ENCODE measurements around the gene DNALI1.

DNALI1 gene

DNA sequence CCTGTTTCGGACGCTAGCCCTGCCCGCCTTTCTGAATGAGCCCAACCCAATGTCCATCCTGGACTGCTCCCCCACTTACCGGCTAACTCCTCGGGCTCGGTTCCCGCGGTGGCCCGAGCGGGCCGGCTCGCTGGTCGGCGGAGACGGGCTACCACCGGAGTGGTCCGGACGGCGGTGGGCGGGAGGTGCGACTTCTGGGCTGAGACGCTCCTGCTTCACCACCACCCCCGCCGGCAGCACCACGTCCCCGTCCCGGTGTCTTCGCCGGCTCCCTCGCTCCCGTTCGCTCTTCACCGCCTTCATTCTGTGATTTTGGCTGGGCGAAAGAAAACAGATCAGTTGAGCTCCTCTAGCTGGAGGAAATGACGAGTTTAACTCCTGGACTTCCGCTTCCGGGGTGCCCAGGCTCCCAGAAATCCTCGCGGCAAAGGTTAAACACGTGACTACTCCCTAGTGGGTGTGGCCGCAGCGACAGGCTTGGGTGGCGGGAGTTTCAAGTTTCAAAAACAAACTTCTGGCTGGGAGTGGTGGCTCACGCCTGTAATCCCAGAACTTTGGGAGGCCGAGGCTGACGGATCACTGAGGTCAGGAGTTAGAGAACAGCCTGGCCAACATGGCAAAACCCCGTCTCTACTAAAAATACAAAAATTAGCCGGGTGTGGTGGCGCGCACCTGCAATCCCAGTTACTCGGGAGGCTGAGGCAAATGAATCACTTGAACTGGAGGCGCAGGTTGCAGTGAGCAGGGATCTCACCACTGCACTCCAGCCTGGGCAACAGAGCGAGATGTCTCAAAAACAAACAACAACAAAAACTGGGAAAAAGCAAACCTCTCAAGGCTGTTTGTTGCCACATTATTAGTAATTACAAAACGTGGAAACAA is 2.6 kb upstream of the DNALI1 start, which contains the start of gene SNIP1 (continued):
- no peak for TF ChIP-seq ZNF837 (tag by site-specific recombination; IDR thresholded peaks at IDR 0.05)
- TF ChIP-seq MEIS1 (CRISPR knock-in tag; IDR thresholded peaks at IDR 0.05; ENCODE audit: borderline replicate concordance), result no peak
- TF ChIP-seq ZNF529 (tag by site-specific recombination; IDR thresholded peaks at IDR 0.05; ENCODE audit: insufficient replicate concordance), result no peak
- no peak for TF ChIP-seq ZNF514 (tag by site-specific recombination; IDR thresholded peaks at IDR 0.05)
- no peak for TF ChIP-seq ZNF416 (tag by site-specific recombination; IDR thresholded peaks at IDR 0.05)
- TF ChIP-seq, protein P1, sequence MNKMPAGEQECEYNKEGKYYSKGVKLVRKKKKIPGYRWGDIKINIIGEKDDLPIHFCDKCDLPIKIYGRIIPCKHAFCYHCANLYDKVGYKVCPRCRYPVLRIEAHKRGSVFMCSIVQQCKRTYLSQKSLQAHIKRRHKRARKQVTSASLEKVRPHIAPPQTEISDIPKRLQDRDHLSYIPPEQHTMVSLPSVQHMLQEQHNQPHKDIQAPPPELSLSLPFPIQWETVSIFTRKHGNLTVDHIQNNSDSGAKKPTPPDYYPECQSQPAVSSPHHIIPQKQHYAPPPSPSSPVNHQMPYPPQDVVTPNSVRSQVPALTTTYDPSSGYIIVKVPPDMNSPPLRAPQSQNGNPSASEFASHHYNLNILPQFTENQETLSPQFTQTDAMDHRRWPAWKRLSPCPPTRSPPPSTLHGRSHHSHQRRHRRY (tag by site-specific recombination; IDR thresholded peaks at IDR 0.05), result no peak
- TF ChIP-seq, protein P2, sequence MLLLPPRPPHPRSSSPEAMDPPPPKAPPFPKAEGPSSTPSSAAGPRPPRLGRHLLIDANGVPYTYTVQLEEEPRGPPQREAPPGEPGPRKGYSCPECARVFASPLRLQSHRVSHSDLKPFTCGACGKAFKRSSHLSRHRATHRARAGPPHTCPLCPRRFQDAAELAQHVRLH (tag by site-specific recombination; IDR thresholded peaks at IDR 0.05), result peak; percentile 92
- TF ChIP-seq ZNF830 (tag by site-specific recombination; IDR thresholded peaks at IDR 0.05; ENCODE audit: low read depth), result no peak
- TF ChIP-seq RBAK (tag by site-specific recombination; IDR thresholded peaks at IDR 0.05), result no peak
- TF ChIP-seq, protein P3, sequence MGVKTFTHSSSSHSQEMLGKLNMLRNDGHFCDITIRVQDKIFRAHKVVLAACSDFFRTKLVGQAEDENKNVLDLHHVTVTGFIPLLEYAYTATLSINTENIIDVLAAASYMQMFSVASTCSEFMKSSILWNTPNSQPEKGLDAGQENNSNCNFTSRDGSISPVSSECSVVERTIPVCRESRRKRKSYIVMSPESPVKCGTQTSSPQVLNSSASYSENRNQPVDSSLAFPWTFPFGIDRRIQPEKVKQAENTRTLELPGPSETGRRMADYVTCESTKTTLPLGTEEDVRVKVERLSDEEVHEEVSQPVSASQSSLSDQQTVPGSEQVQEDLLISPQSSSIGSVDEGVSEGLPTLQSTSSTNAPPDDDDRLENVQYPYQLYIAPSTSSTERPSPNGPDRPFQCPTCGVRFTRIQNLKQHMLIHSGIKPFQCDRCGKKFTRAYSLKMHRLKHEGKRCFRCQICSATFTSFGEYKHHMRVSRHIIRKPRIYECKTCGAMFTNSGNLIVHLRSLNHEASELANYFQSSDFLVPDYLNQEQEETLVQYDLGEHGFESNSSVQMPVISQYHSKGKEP (tag by site-specific recombination; IDR thresholded peaks at IDR 0.05), result no peak
- TF ChIP-seq IKZF3 (tag by site-specific recombination; IDR thresholded peaks at IDR 0.05), result no peak
- peak; percentile 94 for TF ChIP-seq KLF1 (tag by site-specific recombination; IDR thresholded peaks at IDR 0.05)
- no peak for TF ChIP-seq ZNF239 (tag by site-specific recombination; IDR thresholded peaks at IDR 0.05)
- TF ChIP-seq, protein P4, sequence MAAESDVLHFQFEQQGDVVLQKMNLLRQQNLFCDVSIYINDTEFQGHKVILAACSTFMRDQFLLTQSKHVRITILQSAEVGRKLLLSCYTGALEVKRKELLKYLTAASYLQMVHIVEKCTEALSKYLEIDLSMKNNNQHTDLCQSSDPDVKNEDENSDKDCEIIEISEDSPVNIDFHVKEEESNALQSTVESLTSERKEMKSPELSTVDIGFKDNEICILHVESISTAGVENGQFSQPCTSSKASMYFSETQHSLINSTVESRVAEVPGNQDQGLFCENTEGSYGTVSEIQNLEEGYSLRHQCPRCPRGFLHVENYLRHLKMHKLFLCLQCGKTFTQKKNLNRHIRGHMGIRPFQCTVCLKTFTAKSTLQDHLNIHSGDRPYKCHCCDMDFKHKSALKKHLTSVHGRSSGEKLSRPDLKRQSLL (tag by site-specific recombination; IDR thresholded peaks at IDR 0.05), result no peak
- TF ChIP-seq, protein P5, sequence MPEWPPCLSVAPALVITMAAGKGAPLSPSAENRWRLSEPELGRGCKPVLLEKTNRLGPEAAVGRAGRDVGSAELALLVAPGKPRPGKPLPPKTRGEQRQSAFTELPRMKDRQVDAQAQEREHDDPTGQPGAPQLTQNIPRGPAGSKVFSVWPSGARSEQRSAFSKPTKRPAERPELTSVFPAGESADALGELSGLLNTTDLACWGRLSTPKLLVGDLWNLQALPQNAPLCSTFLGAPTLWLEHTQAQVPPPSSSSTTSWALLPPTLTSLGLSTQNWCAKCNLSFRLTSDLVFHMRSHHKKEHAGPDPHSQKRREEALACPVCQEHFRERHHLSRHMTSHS (tag by site-specific recombination; IDR thresholded peaks at IDR 0.05), result no peak
- TF ChIP-seq, protein P6, sequence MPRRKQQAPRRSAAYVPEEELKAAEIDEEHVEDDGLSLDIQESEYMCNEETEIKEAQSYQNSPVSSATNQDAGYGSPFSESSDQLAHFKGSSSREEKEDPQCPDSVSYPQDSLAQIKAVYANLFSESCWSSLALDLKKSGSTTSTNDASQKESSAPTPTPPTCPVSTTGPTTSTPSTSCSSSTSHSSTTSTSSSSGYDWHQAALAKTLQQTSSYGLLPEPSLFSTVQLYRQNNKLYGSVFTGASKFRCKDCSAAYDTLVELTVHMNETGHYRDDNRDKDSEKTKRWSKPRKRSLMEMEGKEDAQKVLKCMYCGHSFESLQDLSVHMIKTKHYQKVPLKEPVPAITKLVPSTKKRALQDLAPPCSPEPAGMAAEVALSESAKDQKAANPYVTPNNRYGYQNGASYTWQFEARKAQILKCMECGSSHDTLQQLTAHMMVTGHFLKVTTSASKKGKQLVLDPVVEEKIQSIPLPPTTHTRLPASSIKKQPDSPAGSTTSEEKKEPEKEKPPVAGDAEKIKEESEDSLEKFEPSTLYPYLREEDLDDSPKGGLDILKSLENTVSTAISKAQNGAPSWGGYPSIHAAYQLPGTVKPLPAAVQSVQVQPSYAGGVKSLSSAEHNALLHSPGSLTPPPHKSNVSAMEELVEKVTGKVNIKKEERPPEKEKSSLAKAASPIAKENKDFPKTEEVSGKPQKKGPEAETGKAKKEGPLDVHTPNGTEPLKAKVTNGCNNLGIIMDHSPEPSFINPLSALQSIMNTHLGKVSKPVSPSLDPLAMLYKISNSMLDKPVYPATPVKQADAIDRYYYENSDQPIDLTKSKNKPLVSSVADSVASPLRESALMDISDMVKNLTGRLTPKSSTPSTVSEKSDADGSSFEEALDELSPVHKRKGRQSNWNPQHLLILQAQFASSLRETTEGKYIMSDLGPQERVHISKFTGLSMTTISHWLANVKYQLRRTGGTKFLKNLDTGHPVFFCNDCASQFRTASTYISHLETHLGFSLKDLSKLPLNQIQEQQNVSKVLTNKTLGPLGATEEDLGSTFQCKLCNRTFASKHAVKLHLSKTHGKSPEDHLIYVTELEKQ (tag by site-specific recombination; IDR thresholded peaks at IDR 0.05; ENCODE audit: borderline replicate concordance), result no peak
- TF ChIP-seq KLF9 (tag by site-specific recombination; IDR thresholded peaks at IDR 0.05; ENCODE audit: low read depth), result peak; percentile 98
- no peak for TF ChIP-seq ZNF571 (tag by site-specific recombination; IDR thresholded peaks at IDR 0.05)
- no peak for TF ChIP-seq ZNF433 (tag by site-specific recombination; IDR thresholded peaks at IDR 0.05; ENCODE audit: low read depth)
- TF ChIP-seq, protein P7, sequence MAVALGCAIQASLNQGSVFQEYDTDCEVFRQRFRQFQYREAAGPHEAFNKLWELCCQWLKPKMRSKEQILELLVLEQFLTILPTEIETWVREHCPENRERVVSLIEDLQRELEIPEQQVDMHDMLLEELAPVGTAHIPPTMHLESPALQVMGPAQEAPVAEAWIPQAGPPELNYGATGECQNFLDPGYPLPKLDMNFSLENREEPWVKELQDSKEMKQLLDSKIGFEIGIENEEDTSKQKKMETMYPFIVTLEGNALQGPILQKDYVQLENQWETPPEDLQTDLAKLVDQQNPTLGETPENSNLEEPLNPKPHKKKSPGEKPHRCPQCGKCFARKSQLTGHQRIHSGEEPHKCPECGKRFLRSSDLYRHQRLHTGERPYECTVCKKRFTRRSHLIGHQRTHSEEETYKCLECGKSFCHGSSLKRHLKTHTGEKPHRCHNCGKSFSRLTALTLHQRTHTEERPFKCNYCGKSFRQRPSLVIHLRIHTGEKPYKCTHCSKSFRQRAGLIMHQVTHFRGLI (tag by site-specific recombination; IDR thresholded peaks at IDR 0.05), result 0 out of 2 replicates have a peak, but pooled peaks have one; percentile 31
- TF ChIP-seq ZNF585B (tag by site-specific recombination; IDR thresholded peaks at IDR 0.05), result peak; percentile 27; the same call in 1 of the 2 replicates
- TF ChIP-seq, protein P8, sequence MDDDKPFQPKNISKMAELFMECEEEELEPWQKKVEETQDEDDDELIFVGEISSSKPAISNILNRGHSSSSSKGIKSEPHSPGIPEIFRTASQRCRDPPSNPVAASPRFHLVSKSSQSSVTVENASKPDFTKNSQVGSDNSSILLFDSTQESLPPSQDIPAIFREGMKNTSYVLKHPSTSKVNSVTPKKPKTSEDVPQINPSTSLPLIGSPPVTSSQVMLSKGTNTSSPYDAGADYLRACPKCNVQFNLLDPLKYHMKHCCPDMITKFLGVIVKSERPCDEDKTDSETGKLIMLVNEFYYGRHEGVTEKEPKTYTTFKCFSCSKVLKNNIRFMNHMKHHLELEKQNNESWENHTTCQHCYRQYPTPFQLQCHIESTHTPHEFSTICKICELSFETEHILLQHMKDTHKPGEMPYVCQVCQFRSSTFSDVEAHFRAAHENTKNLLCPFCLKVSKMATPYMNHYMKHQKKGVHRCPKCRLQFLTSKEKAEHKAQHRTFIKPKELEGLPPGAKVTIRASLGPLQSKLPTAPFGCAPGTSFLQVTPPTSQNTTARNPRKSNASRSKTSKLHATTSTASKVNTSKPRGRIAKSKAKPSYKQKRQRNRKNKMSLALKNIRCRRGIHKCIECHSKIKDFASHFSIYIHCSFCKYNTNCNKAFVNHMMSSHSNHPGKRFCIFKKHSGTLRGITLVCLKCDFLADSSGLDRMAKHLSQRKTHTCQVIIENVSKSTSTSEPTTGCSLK (tag by site-specific recombination; IDR thresholded peaks at IDR 0.05), result no peak
- TF ChIP-seq KLF16 (tag by site-specific recombination; IDR thresholded peaks at IDR 0.05), result peak; percentile 66; the same call in 1 of the 2 replicates
- TF ChIP-seq ZNF701 (tag by site-specific recombination; IDR thresholded peaks at IDR 0.05), result no peak
- no peak; the same call in none of the 2 replicates for TF ChIP-seq ZXDB (tag by site-specific recombination; IDR thresholded peaks at IDR 0.05)
- no peak for TF ChIP-seq YY2 (tag by site-specific recombination; IDR thresholded peaks at IDR 0.05)
- TF ChIP-seq ZNF426 (tag by site-specific recombination; IDR thresholded peaks at IDR 0.05), result no peak

All from HEK293 (cell line).